ENCODE measurements around the gene DAB1. TPM values are rescaled to one million over a fixed set of nuclear protein-coding genes. Genes with fewer than 3 reads are reported as not detected.

Gene DAB1
- polyA plus RNA-seq, 3 donors: not detected

GRCh38 chr1:57204091-57204490 lies 219.8 kb downstream of the DAB1 start:
- Histone ChIP-seq H3K4me3 (replicated peaks in 1 of 3; ENCODE audit: low read depth in 2 of 3, low read length in 3 of 3) (no peak overlapping the region), H3K4me1 (ENCODE audit: control insufficient read depth in 1 of 2, insufficient read depth in 2 of 2, low read length in 2 of 2) (no peaks in the 10 kb centered on the region), H3K9me3 (replicated peaks in 1 of 2; ENCODE audit: control insufficient read depth in 1 of 2, insufficient read depth in 1 of 2, low read length in 2 of 2) (no peaks in the 10 kb centered on the region), H3K27me3 (ENCODE audit: control insufficient read depth in 2 of 2, insufficient read depth in 2 of 2, low read length in 2 of 2) (no peaks in the 10 kb centered on the region), H3K79me2 (ENCODE audit: insufficient read depth, low read length) (no peaks in the 10 kb centered on the region), H4K20me1 (ENCODE audit: insufficient read depth, low read length) (no peaks in the 10 kb centered on the region), H3K36me3 (replicated peaks in 1 of 2; ENCODE audit: control insufficient read depth in 1 of 2, insufficient read depth in 2 of 2, low read length in 2 of 2) (no peaks in the 10 kb centered on the region), H2AFZ (ENCODE audit: insufficient read depth, low read depth, low read length, poor library complexity, severe bottlenecking) (no peak overlapping the region), H3K27ac (ENCODE audit: low read depth in 1 of 2, low read length in 2 of 2) (no peak overlapping the region), H3K4me2 (replicated peaks; ENCODE audit: extremely low read depth, low read length, poor library complexity, severe bottlenecking) (no peak overlapping the region), H3K9ac (ENCODE audit: insufficient read depth, low read length, poor library complexity, severe bottlenecking) (no peak overlapping the region)
- no peak overlapping the region for H3K27ac Mint-ChIP-seq
- TF ChIP-seq CTCF (IDR thresholded peaks at IDR 0.05): no peak
- H3K4me3 Mint-ChIP-seq: no peak overlapping the region
- peaks cover 0 to 8% (median 4%) of the 10 kb centered on the region in 7 donors for H3K9me3 Mint-ChIP-seq
- no peaks in the 10 kb centered on the region for H3K36me3 Mint-ChIP-seq
- H3K27me3 Mint-ChIP-seq (ENCODE audit: low read depth in 3 of 3): no peaks in the 10 kb centered on the region
- intact Hi-C loops (cut with micrococcal nuclease): no loop called here
- H3K4me1 Mint-ChIP-seq: no peaks in the 10 kb centered on the region
- no peak for DNase-seq
- WGBS (ENCODE audit: insufficient coverage): no CpG with 5 or more reads among the region's 3 CpGs

- no peak for TF ChIP-seq CTCF (IDR thresholded peaks at IDR 0.05)
- Mint-ChIP-seq H3K9me3 (peaks cover 0 to 7% (median 4%) of the 10 kb centered on the region in 7 donors), H3K4me3 (no peak overlapping the region), H3K27ac (no peak overlapping the region), H3K36me3 (no peaks in the 10 kb centered on the region), H3K4me1 (no peaks in the 10 kb centered on the region), H3K27me3 (ENCODE audit: low read depth in 3 of 3) (peaks cover 0 to 1% (median 0%) of the 10 kb centered on the region in 3 donors)
- no peaks in the 10 kb centered on the region for H3K4me1 ChIP-seq (ENCODE audit: control insufficient read depth in 1 of 2, insufficient read depth in 2 of 2, low read length in 2 of 2)
- no peaks in the 10 kb centered on the region for H3K79me2 ChIP-seq (ENCODE audit: insufficient read depth, low read length)
- intact Hi-C loops (cut with micrococcal nuclease): no loop called here
- H2AFZ ChIP-seq (ENCODE audit: insufficient read depth, low read depth, low read length, poor library complexity, severe bottlenecking): no peak overlapping the region
- no peak overlapping the region for H3K27ac ChIP-seq (ENCODE audit: low read depth in 1 of 2, low read length in 2 of 2)
- no peaks in the 10 kb centered on the region for H3K36me3 ChIP-seq (replicated peaks in 1 of 2; ENCODE audit: control insufficient read depth in 1 of 2, insufficient read depth in 2 of 2, low read length in 2 of 2)
- H3K9ac ChIP-seq (ENCODE audit: insufficient read depth, low read length, poor library complexity, severe bottlenecking): no peak overlapping the region
- no peak overlapping the region for H3K4me3 ChIP-seq (replicated peaks in 1 of 3; ENCODE audit: low read depth in 2 of 3, low read length in 3 of 3)
- no peaks in the 10 kb centered on the region for H4K20me1 ChIP-seq (ENCODE audit: insufficient read depth, low read length)
- no peaks in the 10 kb centered on the region for H3K27me3 ChIP-seq (ENCODE audit: control insufficient read depth in 2 of 2, insufficient read depth in 2 of 2, low read length in 2 of 2)
- DNase-seq: no peak
- WGBS (ENCODE audit: insufficient coverage): no CpG with 5 or more reads among the region's 2 CpGs
- H3K9me3 ChIP-seq (replicated peaks in 1 of 2; ENCODE audit: control insufficient read depth in 1 of 2, insufficient read depth in 1 of 2, low read length in 2 of 2): no peaks in the 10 kb centered on the region
- no peak overlapping the region for H3K4me2 ChIP-seq (replicated peaks; ENCODE audit: extremely low read depth, low read length, poor library complexity, severe bottlenecking)
These were observed 221.6 kb downstream of the DAB1 start for GRCh38 chr1:57202241-57202640.

Measured in CD14-positive monocyte (primary cell).